Stimulated activated naive CD8-positive, alpha-beta T cell treated with anti-CD3 and anti-CD28 coated beads, Interleukin-15, amount 100 ng/mL, for 72 hours (primary cell): ENCODE measurements around the gene CYP4V2.
A peak's percentile ranks its signal among the peaks of the same experiment; 100 is the strongest.

Experiments
- ATAC-seq: fragments of 150-1000 bp; cut with Tn5 transposase; 2 replicates; pipeline ENCODE4 v1.10.0; 2021; ENCODE audit warnings: mild to moderate bottlenecking, moderate library complexity
- DNase-seq, 2 donors: peaks; one replicate each; pipeline ENCODE4 v3.0.0; 2021 to 2022
- H3K27ac Mint-ChIP-seq, 2 donors: one replicate each; pipeline ENCODE4 v1.8.0; 2022; ENCODE audit warnings: mild to moderate bottlenecking in 2 of 2, mixed read lengths in 2 of 2, moderate library complexity in 2 of 2
- H3K27me3 Mint-ChIP-seq: one replicate; pipeline ENCODE4 v1.8.0; 2022; ENCODE audit warnings: mixed read lengths
- H3K4me1 Mint-ChIP-seq: one replicate; pipeline ENCODE4 v1.8.0; 2022; ENCODE audit warnings: mild to moderate bottlenecking, mixed read lengths
- H3K4me3 Mint-ChIP-seq, 2 donors: one replicate each; pipeline ENCODE4 v1.8.0; 2022; ENCODE audit warnings: mild to moderate bottlenecking in 2 of 2, mixed read lengths in 2 of 2, moderate library complexity in 1 of 2
- H3K9me3 Mint-ChIP-seq, 2 donors: one replicate each; pipeline ENCODE4 v1.8.0; 2022; ENCODE audit warnings: mixed read lengths in 2 of 2

Gene CYP4V2

DNA sequence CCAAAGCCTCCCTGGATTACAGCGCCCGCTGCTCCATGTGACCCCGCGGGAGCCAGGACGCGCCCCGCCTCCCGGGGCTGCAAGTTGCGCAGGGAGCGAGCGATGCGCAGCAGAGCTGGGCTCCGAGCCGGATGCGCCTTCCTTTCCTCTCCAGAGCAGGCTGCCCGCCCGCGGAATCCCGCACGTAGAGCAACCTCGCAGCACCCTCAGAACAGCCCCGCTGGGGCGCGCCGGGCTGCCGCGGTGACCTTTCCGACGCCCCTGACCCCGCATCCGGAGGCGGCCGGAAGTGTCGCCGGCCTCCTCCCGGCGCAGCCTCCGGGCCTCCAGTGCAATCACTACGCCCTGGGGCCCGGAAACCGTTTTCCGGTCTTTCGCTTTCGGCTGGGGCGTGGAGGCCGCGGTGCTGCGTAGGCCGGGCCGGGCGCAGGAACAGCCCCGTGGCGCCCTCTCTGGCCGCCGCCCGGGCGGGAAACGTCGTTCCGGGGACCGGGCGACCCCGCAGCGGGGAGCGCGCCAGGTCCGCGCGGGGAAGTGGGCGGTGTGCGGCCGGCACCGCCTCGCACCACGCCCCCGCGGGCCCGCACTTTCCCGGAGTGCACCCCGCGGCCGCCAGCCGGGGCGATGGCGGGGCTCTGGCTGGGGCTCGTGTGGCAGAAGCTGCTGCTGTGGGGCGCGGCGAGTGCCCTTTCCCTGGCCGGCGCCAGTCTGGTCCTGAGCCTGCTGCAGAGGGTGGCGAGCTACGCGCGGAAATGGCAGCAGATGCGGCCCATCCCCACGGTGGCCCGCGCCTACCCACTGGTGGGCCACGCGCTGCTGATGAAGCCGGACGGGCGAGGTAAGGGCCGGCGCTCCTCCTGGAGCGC, at the start of gene CYP4V2:
CYP4V2 (plus strand) TSS at position 368 of the 866 bp plus-strand sequence; CDS start at position 625, 257 bp downstream.
- no peaks in the 10 kb centered on the region for H3K9me3 Mint-ChIP-seq
- ATAC-seq (peak; percentile 92), DNase-seq (peak; percentile 90 to 91)
- peak within 1 kb of the TSS; percentile 96 to 98 for H3K27ac Mint-ChIP-seq
- H3K27me3 Mint-ChIP-seq = no peaks in the 10 kb centered on the region
- H3K4me1 Mint-ChIP-seq = peaks cover 37% of the 10 kb centered on the region
- peak within 1 kb of the TSS; percentile 89 to 97 for H3K4me3 Mint-ChIP-seq

DNA sequence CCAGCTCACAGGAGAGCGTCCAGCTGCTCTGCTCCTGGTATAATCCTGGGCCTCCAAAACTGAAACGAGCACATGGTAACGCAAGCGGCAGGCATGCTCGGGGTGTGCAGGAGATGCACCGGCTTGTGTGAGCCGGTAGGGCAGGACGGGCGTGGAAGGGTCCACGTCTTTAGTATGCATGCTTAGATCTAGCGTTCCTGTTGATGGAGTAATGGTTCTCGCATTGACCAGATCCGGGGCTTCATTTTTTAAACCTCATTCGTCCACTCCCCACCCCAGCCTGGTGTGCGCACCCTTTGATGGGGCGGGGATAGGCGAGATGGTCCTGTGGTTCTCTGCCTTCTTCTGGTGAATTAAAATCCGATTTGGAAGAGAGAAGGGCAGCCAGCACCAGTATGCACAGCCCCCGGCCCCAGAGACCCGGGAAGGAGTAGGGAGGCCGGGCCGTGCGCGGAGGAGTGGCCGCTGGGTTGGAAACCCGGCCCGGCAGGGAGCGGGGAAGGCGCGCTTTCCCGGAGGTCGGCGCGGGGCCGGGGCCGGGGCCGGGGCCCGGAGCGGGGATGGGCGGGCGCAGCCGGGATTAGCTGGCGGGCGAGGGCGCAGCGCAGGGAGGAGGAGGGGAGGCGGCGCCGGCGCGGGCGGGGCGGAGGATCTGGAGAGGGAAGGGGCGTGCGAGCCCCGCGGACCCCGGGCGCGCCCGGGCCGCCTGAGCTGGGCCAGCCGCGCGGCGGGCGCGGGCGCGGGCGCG, 47.0 kb upstream of the CYP4V2 start:
- peaks cover 7% of the 10 kb centered on the region for H3K4me1 Mint-ChIP-seq
- ATAC-seq (peak; percentile 72), DNase-seq (no peak)
- peak overlapping the region in 1 of 2 donors; percentile 56 for H3K27ac Mint-ChIP-seq
- H3K4me3 Mint-ChIP-seq = peak overlapping the region; percentile 59 to 82
- H3K27me3 Mint-ChIP-seq = peaks cover 37% of the 10 kb centered on the region
- no peaks in the 10 kb centered on the region for H3K9me3 Mint-ChIP-seq

DNA sequence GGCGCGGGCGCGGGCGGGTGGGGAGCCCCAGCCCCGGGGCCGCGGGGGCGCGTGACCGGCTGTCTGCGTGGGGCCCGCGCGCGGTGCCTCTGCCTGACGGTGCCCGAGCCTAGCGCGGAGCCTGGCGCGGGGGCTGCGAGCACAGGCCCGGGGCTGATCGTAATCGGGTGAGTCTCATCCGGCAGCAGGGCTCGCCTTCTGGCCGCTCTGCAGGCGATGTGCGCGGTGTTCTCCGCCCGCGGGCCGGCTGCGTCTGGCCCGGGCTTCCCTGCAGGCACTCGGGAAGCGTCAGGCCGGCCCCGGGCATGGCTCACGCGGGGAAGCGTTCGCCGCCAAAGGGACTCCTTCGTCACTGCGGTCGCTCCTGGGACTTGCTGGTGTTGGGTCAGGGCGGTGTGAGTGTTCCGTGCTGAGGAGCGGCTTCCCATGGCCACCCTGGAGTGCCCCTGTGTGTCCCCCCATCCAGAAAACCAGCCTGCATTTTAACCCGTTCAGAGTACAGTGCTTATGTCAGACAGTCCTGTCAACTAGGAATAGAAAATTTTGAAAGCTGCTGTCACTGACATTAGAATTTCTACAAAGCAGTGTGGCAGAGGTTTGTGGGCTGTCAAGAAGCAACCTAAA, 46.3 kb upstream of the CYP4V2 start:
- ATAC-seq (peak; percentile 66), DNase-seq (peak in 1 of 2 donors; percentile 28)
- H3K4me3 Mint-ChIP-seq = peak overlapping the region; percentile 50 to 79
- H3K27me3 Mint-ChIP-seq = peaks cover 37% of the 10 kb centered on the region
- H3K4me1 Mint-ChIP-seq = peaks cover 7% of the 10 kb centered on the region
- no peak overlapping the region for H3K27ac Mint-ChIP-seq
- H3K9me3 Mint-ChIP-seq = no peaks in the 10 kb centered on the region

DNA sequence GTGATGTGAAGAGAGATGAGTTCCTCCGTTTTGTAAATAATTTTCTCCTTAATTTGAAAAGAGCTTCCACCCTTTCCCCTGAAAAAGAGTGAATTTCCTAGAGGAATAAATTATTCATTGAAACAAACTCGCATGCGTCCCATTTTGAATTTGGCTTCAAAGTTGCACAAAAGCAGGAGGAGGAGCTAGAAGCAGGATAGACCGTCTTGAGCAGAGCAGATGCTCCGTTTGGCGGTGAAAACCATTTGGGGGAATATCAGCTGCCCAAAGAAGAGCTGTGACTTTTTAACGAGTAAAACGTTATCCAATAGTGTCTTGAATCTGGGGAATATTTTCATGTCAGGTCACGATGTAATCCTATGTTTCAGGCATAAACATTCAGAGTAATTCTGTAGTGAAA, 44.9 kb upstream of the CYP4V2 start:
- Mint-ChIP-seq H3K4me1 (peaks cover 7% of the 10 kb centered on the region), H3K4me3 (no peak overlapping the region), H3K27ac (no peak overlapping the region), H3K27me3 (peaks cover 37% of the 10 kb centered on the region), H3K9me3 (no peaks in the 10 kb centered on the region)
- DNase-seq (no peak), ATAC-seq (no peak)

DNA sequence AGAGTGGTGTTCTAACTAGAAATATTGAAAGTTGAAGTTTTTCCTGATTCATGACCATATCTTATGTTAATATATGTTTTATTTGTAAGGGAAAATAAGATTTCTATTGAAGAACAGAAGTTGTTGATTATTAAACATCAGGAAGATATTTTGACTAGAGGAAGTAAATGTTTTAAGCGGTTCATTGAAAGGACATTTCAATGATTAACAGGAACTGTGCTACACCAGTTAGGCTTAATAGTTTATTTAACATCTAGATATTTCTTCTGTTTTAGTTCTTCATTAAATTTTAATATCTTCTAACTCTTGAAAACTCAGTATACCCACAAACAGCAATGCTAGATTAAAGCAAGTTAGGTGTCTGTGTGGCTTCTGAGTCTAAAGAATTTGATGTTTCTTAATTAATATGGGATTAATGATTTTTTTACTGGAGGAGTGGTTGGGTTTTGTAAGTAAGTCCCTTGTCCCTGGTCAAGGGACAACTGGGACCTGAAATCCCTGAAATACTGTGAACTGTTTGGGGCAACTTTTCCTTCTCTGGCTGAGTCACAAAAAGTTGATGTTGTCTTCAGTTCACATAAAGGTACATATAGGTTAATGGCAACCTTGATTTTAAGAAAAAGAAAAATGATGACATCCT, 42.9 kb upstream of the CYP4V2 start:
- no peaks in the 10 kb centered on the region for H3K9me3 Mint-ChIP-seq
- no peak overlapping the region for H3K27ac Mint-ChIP-seq
- no peak for DNase-seq
- H3K4me3 Mint-ChIP-seq = no peak overlapping the region
- peaks cover 45% of the 10 kb centered on the region for H3K27me3 Mint-ChIP-seq
- ATAC-seq = no peak
- H3K4me1 Mint-ChIP-seq = peaks cover 7% of the 10 kb centered on the region

DNA sequence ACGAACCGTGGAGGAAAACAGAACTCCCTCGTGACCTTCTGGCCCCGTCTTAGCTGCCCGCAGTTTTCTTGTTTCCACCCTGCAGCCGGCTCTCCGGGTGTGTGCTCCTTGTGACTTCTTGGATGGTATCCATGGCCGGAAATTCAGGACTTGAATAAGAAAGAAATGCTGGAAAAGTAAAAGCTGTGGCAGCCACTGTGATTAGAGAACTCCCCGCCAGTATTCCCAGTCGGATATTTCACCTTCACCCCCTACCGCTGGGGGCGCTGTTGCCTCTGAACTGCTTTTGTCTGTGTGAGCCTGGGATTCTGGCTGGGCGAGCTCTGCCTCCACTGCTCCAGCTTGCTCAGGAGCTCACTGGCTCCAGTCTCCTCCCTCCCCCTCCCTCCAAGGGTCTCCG, 41.5 kb upstream of the CYP4V2 start:
- Mint-ChIP-seq H3K27ac (no peak overlapping the region), H3K27me3 (peaks cover 33% of the 10 kb centered on the region), H3K4me3 (no peak overlapping the region), H3K9me3 (no peaks in the 10 kb centered on the region), H3K4me1 (no peaks in the 10 kb centered on the region)
- DNase-seq (no peak), ATAC-seq (no peak)

DNA sequence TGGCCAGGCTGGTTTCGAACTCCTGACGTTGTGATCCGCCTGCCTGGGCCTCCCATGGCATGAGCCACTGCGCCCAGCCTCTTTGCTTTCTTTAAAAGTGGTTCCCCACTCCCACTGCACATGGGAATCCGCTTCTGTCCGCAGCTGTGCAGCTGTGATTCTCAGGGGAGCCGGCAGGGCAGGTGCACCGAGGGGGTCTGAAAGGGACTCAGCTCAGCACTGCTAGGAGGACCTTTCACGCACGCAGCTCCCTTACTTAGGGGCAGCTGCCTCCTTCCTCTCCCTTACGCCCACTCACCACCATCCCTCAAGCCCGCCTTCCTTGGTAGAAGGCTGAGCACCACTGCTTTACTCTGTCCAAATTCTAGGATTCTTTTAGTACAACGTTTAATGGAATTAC, 40.4 kb upstream of the CYP4V2 start:
- Mint-ChIP-seq H3K4me3 (no peak overlapping the region), H3K9me3 (no peaks in the 10 kb centered on the region), H3K27ac (no peak overlapping the region), H3K27me3 (peaks cover 33% of the 10 kb centered on the region), H3K4me1 (peaks cover 8% of the 10 kb centered on the region)
- no peak for ATAC-seq
- DNase-seq = no peak

DNA sequence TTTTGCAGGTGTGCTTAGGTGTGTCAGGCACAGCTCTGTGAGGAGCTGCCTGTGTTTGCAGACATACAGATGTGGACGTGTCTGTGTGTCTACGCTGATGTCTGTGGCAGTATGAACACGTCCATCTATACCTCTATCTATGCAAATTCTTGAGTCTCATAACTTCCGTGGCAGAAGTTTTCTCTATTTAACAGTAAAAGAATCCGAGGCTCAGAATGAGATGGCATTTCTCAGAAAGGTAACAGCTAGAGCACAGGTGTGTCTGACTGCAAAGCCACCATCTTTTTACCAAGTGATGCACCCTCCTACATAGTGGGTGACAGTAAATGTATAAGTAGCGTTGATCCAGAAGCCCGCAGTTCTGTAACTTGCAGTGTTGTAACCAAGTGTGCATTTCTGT, 39.9 kb upstream of the CYP4V2 start:
- H3K4me3 Mint-ChIP-seq = no peak overlapping the region
- peaks cover 9% of the 10 kb centered on the region for H3K4me1 Mint-ChIP-seq
- H3K27me3 Mint-ChIP-seq = peaks cover 27% of the 10 kb centered on the region
- ATAC-seq (no peak), DNase-seq (no peak)
- H3K27ac Mint-ChIP-seq = no peak overlapping the region
- no peaks in the 10 kb centered on the region for H3K9me3 Mint-ChIP-seq

DNA sequence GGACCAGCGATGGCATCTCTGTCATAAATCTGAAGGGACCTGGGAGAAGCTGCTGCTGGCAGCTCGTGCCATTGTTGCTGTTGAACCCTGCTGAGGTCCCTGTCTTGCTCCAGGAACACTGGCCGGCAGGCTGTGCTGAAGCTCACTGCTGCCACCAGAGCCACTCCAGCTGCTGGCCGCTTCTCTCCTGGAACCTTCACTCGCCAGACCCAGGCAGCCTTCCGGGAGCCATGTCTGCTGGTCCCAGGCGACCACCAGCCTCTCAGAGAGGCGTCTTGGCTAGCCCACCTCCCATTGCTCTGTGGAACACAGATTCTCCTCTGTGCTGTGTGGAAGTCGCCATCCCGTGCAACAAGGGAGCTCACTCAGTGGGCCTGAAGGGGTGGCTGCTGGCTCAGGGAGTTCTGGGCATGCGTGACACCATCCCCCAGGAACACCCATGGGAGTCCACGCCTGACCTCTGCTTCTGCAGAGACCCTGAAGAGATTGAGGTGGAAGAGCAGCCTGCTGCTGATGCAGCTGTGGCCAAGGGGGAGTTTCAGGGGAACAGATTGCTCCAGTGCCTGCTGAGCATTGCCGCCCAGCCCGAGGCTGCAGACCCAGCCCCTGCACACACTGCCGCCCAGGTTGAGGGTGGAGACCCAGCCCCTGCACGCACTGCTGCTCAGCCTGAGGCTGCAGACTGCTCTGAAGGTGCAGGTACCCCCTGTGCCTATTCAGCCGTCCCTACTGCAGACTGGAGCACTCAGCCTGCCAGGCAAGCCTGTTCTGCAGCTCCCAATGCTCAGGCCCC, 33.1 kb upstream of the CYP4V2 start:
- ATAC-seq (peak; percentile 36), DNase-seq (no peak)
- H3K4me1 Mint-ChIP-seq = peaks cover 9% of the 10 kb centered on the region
- no peak overlapping the region for H3K27ac Mint-ChIP-seq
- H3K27me3 Mint-ChIP-seq = peaks cover 11% of the 10 kb centered on the region
- H3K4me3 Mint-ChIP-seq = no peak overlapping the region
- no peaks in the 10 kb centered on the region for H3K9me3 Mint-ChIP-seq

DNA sequence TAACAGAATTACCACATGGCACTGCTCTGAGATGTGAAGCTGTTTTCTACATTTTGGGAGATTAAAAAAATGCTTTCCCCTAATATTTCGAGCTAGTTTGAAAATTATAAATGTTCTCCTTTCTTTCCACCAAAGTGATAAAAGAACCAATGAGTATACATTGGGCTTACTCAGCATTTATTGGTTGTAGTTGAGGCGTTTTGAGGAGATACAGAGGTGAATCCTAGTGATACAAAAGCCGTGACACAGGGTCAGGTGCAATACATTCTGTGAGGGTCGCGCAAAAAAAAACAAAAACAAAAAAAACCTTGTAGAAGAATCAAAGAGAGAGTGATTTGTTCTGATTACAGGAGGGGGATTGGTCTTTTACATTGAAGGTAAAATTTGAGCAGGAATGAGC, 32.4 kb upstream of the CYP4V2 start:
- Mint-ChIP-seq H3K4me1 (peaks cover 9% of the 10 kb centered on the region), H3K9me3 (no peaks in the 10 kb centered on the region)
- ATAC-seq = no peak

DNA sequence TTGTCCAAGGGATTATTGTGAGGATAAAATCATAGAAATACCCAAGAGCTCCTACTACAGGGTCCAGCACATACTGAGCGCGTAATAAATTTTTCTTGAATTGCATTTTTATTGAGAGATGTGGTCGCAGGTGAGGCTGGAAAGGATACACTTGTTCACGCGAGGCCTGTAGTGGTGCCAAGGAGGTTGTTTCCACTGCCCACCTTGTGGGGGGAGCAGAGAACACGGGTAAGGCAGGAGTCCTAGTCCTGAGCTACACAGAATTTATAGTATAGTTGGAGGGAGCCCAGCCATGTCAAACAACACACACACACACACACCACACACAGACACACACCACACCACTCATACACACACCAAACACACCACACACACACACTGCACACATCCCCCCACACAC, 31.8 kb upstream of the CYP4V2 start:
- Mint-ChIP-seq H3K27me3 (peaks cover 13% of the 10 kb centered on the region), H3K9me3 (no peaks in the 10 kb centered on the region), H3K27ac (no peak overlapping the region), H3K4me3 (no peak overlapping the region), H3K4me1 (peaks cover 9% of the 10 kb centered on the region)
- no peak for DNase-seq
- ATAC-seq = peak; percentile 41

More for the DNA sequence above, 32.4 kb upstream of the CYP4V2 start:
- Mint-ChIP-seq H3K27ac (no peak overlapping the region), H3K27me3 (peaks cover 11% of the 10 kb centered on the region), H3K4me3 (no peak overlapping the region)
- DNase-seq = no peak

DNA sequence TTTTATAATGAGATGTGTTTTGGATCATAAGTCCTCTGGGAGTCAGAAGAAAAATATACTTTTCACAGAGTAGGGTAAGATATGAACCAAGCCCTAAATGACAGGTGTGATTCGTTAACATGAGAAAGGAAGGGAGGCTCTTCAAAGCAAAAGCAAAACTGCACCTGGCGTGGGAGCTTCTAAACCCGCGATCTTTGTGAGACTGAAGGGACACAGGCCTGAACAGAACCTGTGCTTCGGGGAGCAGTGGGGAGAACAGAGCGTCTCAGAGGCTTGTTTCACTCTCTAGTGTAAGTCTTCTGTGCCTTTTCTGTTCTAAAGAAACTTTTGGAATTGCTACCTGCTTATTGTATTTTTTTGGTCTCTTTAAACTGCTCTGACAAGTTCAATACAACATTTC, 30.2 kb upstream of the CYP4V2 start:
- ATAC-seq = peak; percentile 40
- peak overlapping the region in 1 of 2 donors; percentile 75 for H3K27ac Mint-ChIP-seq
- peak overlapping the region; percentile 24 to 62 for H3K4me3 Mint-ChIP-seq
- no peak for DNase-seq
- no peaks in the 10 kb centered on the region for H3K9me3 Mint-ChIP-seq
- H3K27me3 Mint-ChIP-seq = peaks cover 10% of the 10 kb centered on the region
- H3K4me1 Mint-ChIP-seq = no peaks in the 10 kb centered on the region

DNA sequence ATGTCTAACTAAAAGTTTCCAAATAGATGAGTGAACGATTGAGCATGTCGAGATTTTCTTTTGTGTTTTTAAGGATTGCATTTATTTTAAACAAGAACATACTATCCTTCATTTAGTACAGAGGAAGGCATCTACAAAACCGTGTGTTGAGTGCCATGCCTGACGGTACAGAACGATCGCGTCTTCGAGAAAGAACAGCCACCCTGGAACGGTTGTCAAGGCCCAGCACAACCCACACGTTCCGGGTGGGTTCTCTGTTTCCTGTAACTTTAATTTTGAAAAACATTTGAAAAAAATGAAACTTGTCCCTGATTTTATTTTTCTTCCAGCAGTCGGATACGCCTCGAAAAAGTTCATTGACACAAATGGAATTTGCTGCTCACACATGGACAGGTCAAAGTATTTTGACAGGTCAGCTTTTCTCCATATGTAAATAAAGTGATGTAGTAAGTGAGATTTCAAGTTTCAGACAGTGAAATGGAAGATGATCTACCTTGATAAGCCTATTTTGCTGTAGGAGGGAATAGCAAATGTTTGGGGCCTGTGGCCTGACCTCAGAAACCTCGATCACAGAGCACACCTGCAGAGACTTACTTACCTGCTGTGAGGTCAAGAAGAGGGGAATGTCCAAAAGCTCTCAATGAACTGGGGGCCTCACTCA, 24.4 kb upstream of the CYP4V2 start:
- no peak for DNase-seq
- Mint-ChIP-seq H3K4me3 (no peak overlapping the region), H3K27ac (no peak overlapping the region), H3K9me3 (no peaks in the 10 kb centered on the region), H3K27me3 (peaks cover 10% of the 10 kb centered on the region), H3K4me1 (no peaks in the 10 kb centered on the region)
- ATAC-seq = no peak

DNA sequence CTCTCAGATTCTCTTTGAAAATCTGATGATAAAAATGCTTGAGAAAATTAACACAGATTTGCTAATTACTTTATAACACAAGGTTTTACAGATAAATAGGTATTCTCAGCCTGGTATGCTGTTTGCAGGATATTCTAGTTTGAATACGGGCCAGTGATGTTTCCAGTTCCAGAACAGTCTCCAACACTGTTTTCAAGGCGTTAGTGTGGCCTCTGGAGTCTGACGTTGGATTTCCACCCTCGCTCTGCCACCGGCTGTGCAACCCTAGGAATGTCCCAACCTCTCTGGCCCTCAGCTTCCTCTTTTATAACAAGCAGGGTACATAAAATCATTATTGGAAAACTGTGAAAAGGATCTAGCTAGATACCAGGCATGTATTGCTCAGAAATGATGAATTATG, 23.8 kb upstream of the CYP4V2 start:
- DNase-seq = no peak
- H3K4me3 Mint-ChIP-seq = no peak overlapping the region
- H3K27me3 Mint-ChIP-seq = peaks cover 10% of the 10 kb centered on the region
- no peak overlapping the region for H3K27ac Mint-ChIP-seq
- ATAC-seq = no peak
- H3K9me3 Mint-ChIP-seq = no peaks in the 10 kb centered on the region
- H3K4me1 Mint-ChIP-seq = no peaks in the 10 kb centered on the region
